K562 (cell line): ENCODE data around the gene STEAP1B. TPM values are rescaled to one million over a fixed set of nuclear protein-coding genes. Genes with fewer than 3 reads are reported as not detected.

Experiments used
- ATAC-seq: fragments of 200-7000 bp; cut with Tn5 transposase; 3 replicates; pipeline ENCODE4 v1.9.1; 2020; ENCODE audit warnings: moderate library complexity
- BruUV-seq: library from RNA; stranded (reverse); fragments of 400-500 nt; replicated peaks from 2 replicates; lab custom pipeline; 2021; lab: Mats Ljungman, UMichigan
- CTCF ChIA-PET: fragments of 300-600 bp; formaldehyde crosslinking; extraction: SDS; loops from one replicate; lab custom pipeline; 2021; ENCODE audit warnings: low intra/inter-chr PET ratio; lab: Yijun Ruan, JAX
- POLR2A ChIA-PET: fragments of 300-600, 350-650 bp; sonication (Branson Sonifier 250); formaldehyde crosslinking; extraction: SDS; loops from one replicate; lab custom pipeline; 2021; ENCODE audit warnings: antibody characterized with exemption, inconsistent platforms; lab: Yijun Ruan, JAX
- DNase-seq, 4 experiments: peaks; one replicate each; pipeline versions ENCODE4 v3.0.0 to v3.0.0-alpha.2; 2011 to 2018; ENCODE audit warnings: low spot score in 3 of 4, mixed read lengths in 3 of 4; ENCODE audit errors: extremely low read depth in 1 of 4
- FAIRE-seq: peaks from 2 replicates; lab custom pipeline; 2011; peaks lifted over from hg19 to GRCh38; lab: Jason Lieb, UNC
- H2AFZ ChIP-seq: 2 replicates; pipeline ENCODE4 v1.6.0; 2011; ENCODE audit warnings: low read depth, low read length, control low read depth, inconsistent platforms
- H3K27ac ChIP-seq: fragments of 200-600 bp; 3 replicates; pipeline ENCODE4 v1.8.0; 2011; ENCODE audit warnings: low read depth, mild to moderate bottlenecking, control low read depth, inconsistent platforms, low read length, moderate library complexity, mixed read lengths; ENCODE audit errors: extremely low read depth
- H3K27me3 ChIP-seq, 2 experiments: fragments of 300-600 bp in 1 of 2; 2 replicates in 1 of 2; 3 replicates in 1 of 2; pipeline versions ENCODE4 v1.6.0 to v1.8.0; 2011; ENCODE audit warnings: inconsistent platforms in 2 of 2, low read length in 2 of 2, mild to moderate bottlenecking in 1 of 2, mixed read lengths in 1 of 2, moderate library complexity in 1 of 2; ENCODE audit not compliant: control insufficient read depth in 2 of 2, insufficient read depth in 2 of 2
- H3K36me3 ChIP-seq: fragments of 300-600 bp; 3 replicates; pipeline ENCODE4 v1.8.0; 2011; ENCODE audit warnings: mild to moderate bottlenecking, low read length, inconsistent platforms; ENCODE audit not compliant: control insufficient read depth, insufficient read depth
- H3K4me1 ChIP-seq, 2 experiments: fragments of 200-600 bp in 1 of 2; replicated peaks in 1 of 2; 2 replicates in 1 of 2; 3 replicates in 1 of 2; pipeline versions ENCODE4 v1.5.1 to v1.8.0; 2011; ENCODE audit warnings: inconsistent platforms in 2 of 2, low read length in 2 of 2, mild to moderate bottlenecking in 1 of 2, mixed read lengths in 1 of 2, moderate library complexity in 1 of 2; ENCODE audit not compliant: control insufficient read depth in 2 of 2, insufficient read depth in 2 of 2
- H3K4me2 ChIP-seq: 2 replicates; pipeline ENCODE4 v1.6.1; 2011; ENCODE audit warnings: low read length, control low read depth, inconsistent platforms, mixed read lengths; ENCODE audit not compliant: insufficient read depth
- H3K4me3 ChIP-seq: fragments of 200-600 bp; sonication (generic), shearing (Covaris generic); 2 replicates; pipeline ENCODE4 v1.5.1; 2016; ENCODE audit warnings: control low read depth, inconsistent platforms
- H3K79me2 ChIP-seq: fragments of 200-600 bp; 3 replicates; pipeline ENCODE4 v1.8.0; 2011; ENCODE audit warnings: low read length, inconsistent platforms; ENCODE audit not compliant: control insufficient read depth, insufficient read depth
- H3K9ac ChIP-seq, 2 experiments: 2 replicates each; pipeline versions ENCODE4 v1.6.0 to v1.6.1; 2011; ENCODE audit warnings: low read depth in 2 of 2, low read length in 2 of 2, control low read depth in 1 of 2, inconsistent platforms in 1 of 2, mild to moderate bottlenecking in 1 of 2, mixed read lengths in 1 of 2; ENCODE audit not compliant: insufficient read depth in 1 of 2
- H3K9me1 ChIP-seq: one replicate; pipeline ENCODE4 v1.6.0; 2011; ENCODE audit warnings: inconsistent platforms, mild to moderate bottlenecking, low read length, moderate library complexity; ENCODE audit not compliant: control insufficient read depth, insufficient read depth
- H3K9me3 ChIP-seq: replicated peaks from 2 replicates; pipeline ENCODE4 v1.5.1; 2011; ENCODE audit warnings: low read depth, low read length, inconsistent platforms; ENCODE audit not compliant: control insufficient read depth, insufficient read depth
- H4K20me1 ChIP-seq: replicated peaks from 2 replicates; pipeline ENCODE4 v1.6.1; 2011; ENCODE audit warnings: low read length, inconsistent platforms, mixed read lengths; ENCODE audit not compliant: control insufficient read depth, insufficient read depth
- DPF2 ChIP-seq: fragments of 450-650 bp; IDR thresholded peaks from 2 replicates; pipeline ENCODE4 v1.6.1; 2016
- ELF1 ChIP-seq: fragments of 200-800 bp; sonication (Bioruptor generic); IDR thresholded peaks from 2 replicates; pipeline ENCODE4 v1.6.1; 2016; ENCODE audit warnings: missing genetic modification characterization, missing compliant biosample characterization
- ETV6 ChIP-seq, 3 experiments: fragments of 150-350 bp in 1 of 3; sonication (generic) in 1 of 3; formaldehyde crosslinking in 1 of 3; IDR thresholded peaks; 2 replicates each; pipeline versions ENCODE4 v1.6.1 to v1.8.0; 2014 to 2022; ENCODE audit warnings: borderline replicate concordance in 2 of 3, low read depth in 2 of 3, antibody characterized with exemption in 1 of 3, low read length in 1 of 3, mild to moderate bottlenecking in 1 of 3, missing genetic modification reagents in 1 of 3
- GABPB2 ChIP-seq: fragments of 250-450 bp; sonication (Bioruptor Pico); conservative IDR thresholded peaks from 2 replicates; pipeline ENCODE4 v1.5.1; 2021; ENCODE audit warnings: mild to moderate bottlenecking
- HEY1 ChIP-seq: fragments of 250-450 bp; sonication (Bioruptor Pico); IDR thresholded peaks from 2 replicates; pipeline ENCODE4 v1.5.0; 2020; ENCODE audit warnings: mild to moderate bottlenecking, moderate library complexity, borderline replicate concordance
- ILK ChIP-seq: fragments of 450-650 bp; IDR thresholded peaks from 2 replicates; pipeline ENCODE4 v1.6.1; 2016; ENCODE audit warnings: missing genetic modification characterization, low read depth, mild to moderate bottlenecking, missing compliant biosample characterization, moderate library complexity, borderline replicate concordance
- NR2F6 ChIP-seq: fragments of 450-650 bp; formaldehyde crosslinking; IDR thresholded peaks from 2 replicates; pipeline ENCODE4 v1.4.0; 2020; ENCODE audit warnings: mild to moderate bottlenecking
- RUNX1 ChIP-seq: sonication (generic); IDR thresholded peaks from 2 replicates; pipeline ENCODE4 v1.6.1; 2016; ENCODE audit warnings: antibody characterized with exemption, low read depth
- SAFB ChIP-seq: fragments of 200-400 bp; formaldehyde crosslinking; IDR thresholded peaks from 2 replicates; pipeline ENCODE4 v1.6.1; 2017; ENCODE audit warnings: low read depth, low read length, borderline replicate concordance
- TCFL5 ChIP-seq: fragments of 250-450 bp; sonication (Bioruptor Pico); conservative IDR thresholded peaks from 2 replicates; pipeline ENCODE4 v1.6.1; 2021; ENCODE audit warnings: mild to moderate bottlenecking, moderate library complexity, matching md5 sums
- ZBED1 ChIP-seq: IDR thresholded peaks from 2 replicates; pipeline ENCODE4 v1.6.1; 2014
- ZKSCAN1 ChIP-seq: fragments of 150-350 bp; IDR thresholded peaks from 2 replicates; pipeline ENCODE4 v1.6.1; 2016; ENCODE audit warnings: low read depth, low read length
- WGBS: fragments of 100-300 bp; shearing (Covaris generic); methylation state at CpG from one replicate; pipeline ENCODE4 v1.1.6; 2016; ENCODE audit warnings: low coverage, mixed read lengths; ENCODE audit not compliant: insufficient coverage; ENCODE audit errors: missing lambda C conversion rate; 5-methylcytosine and 5-hydroxymethylcytosine counted together
- in situ Hi-C: fragments of 300-500 bp; cut with MboI; formaldehyde crosslinking; loops from 4 replicates; pipeline ENCODE4 v1.15.0; 2018; ENCODE audit warnings: inconsistent platforms, mixed read lengths
- intact Hi-C: fragments of 100-400 bp; cut with micrococcal nuclease; formaldehyde crosslinking; loops from 2 replicates; pipeline ENCODE4 v1.14.2; 2022
- polyA plus RNA-seq, 8 experiments: library from polyadenylated mRNA; depleted of rRNA in 4 of 8; stranded (reverse) in 5 of 8; unstranded in 3 of 8; fragments of >200 nt; fragmentation: Nextera tagmentation in 2 of 8; fragmentation: Illumina TruSeq in 1 of 8; extraction: Ambion mirVana in 2 of 8; extraction: Trizol in 1 of 8; gene quantifications; 2 replicates each; pipeline versions ENCODE4 v1.2.1 to v1.2.3, GENCODE V29; 2011 to 2014; ENCODE audit warnings: inconsistent platforms in 1 of 8, missing spikeins in 1 of 8
- total RNA-seq, 7 experiments: library from RNA; depleted of rRNA in 6 of 7; stranded (reverse); fragments of >200 nt in 6 of 7; fragmentation: Illumina TruSeq in 2 of 7; extraction: Trizol in 2 of 7; gene quantifications; 2 replicates each; pipeline versions ENCODE4 v1.2.1 to v1.2.3, GENCODE V29; 2011 to 2021; ENCODE audit warnings: low replicate concordance in 1 of 7
- TF ChIP-seq, protein P1 (sequence below): sonication (generic); formaldehyde crosslinking; IDR thresholded peaks from 2 replicates; pipeline ENCODE4 v1.8.1; 2023; ENCODE audit warnings: mild to moderate bottlenecking, missing genetic modification reagents
- TF ChIP-seq, protein P2 (sequence below): fragments of 450-650 bp; formaldehyde crosslinking; IDR thresholded peaks from 2 replicates; pipeline ENCODE4 v1.4.0; 2020; ENCODE audit warnings: mild to moderate bottlenecking, moderate library complexity

STEAP1B gene
- total and polyA plus RNA-seq, 9 of the 15 experiments (the other 6 are each of a cell fraction or from before 2014, with no cell fraction given), result 20.0 to 38.5 (median 30.6) TPM

DNA sequence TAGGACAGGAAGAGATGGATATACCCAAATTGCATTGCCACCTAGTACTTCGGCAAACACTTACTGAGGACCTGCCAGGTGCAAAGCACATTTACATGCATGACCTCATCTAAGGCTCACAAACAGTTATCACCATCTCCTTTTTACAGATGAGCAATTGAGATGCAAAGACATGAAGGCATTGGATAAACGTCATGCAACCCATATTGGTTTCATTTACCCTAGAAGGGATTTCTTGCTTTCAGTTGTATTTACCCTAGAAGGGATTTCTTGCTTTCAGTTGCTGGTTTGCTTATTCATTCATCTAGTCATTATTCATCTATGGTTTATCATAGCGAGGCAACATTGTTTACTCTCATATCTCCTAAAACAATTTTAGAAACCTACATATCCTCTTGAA lies 52.2 kb downstream of the STEAP1B start:
- Histone ChIP-seq H2AFZ (no peak overlapping the region), H4K20me1 (no peaks in the 10 kb centered on the region), H3K9ac (no peak overlapping the region), H3K4me2 (no peak overlapping the region), H3K27ac (no peak overlapping the region), H3K9me3 (no peaks in the 10 kb centered on the region), H3K4me1 (peaks cover 13 to 16% of the 10 kb centered on the region in 2 experiments), H3K79me2 (no peaks in the 10 kb centered on the region), H3K4me3 (no peak overlapping the region), H3K36me3 (no peaks in the 10 kb centered on the region; the same call in 2 of the 3 replicates), H3K27me3 (no peaks in the 10 kb centered on the region), H3K9me1 (peaks cover 3% of the 10 kb centered on the region)
- DNase-seq (no peak), ATAC-seq (no peak), FAIRE-seq (no peak)
- TF ChIP-seq HEY1 (CRISPR knock-in tag) (no peak), ETV6 (IDR thresholded peaks at IDR 0.05; ENCODE audit: borderline replicate concordance in 1 of 2, low read depth in 2 of 2, low read length in 1 of 2) (no peak), ETV6 (CRISPR knock-in tag; IDR thresholded peaks at IDR 0.05; ENCODE audit: borderline replicate concordance) (no peak)
- intact Hi-C loops, result no loop called here
- in situ Hi-C loops, result no loop called here
- CTCF ChIA-PET, result no interaction called here
- POLR2A ChIA-PET, result interaction anchor here (0.6 kb wide), 1 partner anchor 985 kb away, joined by 3 read pairs; no protein-coding TSS in a partner anchor
- 55% methylated on average over 3 of the region's 3 CpGs for WGBS
- BruUV-seq, result no TSS peak

DNA sequence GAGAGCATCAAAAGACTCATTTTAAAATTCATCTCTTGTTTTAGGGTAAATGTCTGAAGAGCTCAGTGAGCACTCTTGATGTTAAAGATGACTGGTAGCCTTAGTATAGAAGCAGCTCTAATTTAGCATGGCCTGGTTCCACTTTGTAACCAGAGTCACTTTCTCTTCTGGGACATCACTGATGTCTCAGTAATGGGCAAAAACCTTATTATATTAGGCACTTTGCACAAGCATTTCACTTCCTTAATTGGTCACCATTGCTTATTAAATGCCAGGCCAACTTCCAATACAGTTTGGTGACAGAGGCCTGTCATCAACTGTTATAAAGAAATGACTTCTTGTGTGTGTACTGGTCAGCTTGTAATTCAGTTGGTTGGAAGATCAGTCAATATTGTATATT lies 53.0 kb downstream of the STEAP1B start:
- H3K27ac ChIP-seq, result no peak overlapping the region
- H3K27me3 ChIP-seq, result no peaks in the 10 kb centered on the region
- no peak for DNase-seq
- in situ Hi-C loops, result no loop called here
- POLR2A ChIA-PET, result interaction anchor here (0.6 kb wide), 1 partner anchor 985 kb away, joined by 3 read pairs; no protein-coding TSS in a partner anchor
- intact Hi-C loops, result no loop called here
- no peak overlapping the region for H3K4me3 ChIP-seq
- peaks cover 18 to 21% of the 10 kb centered on the region in 2 experiments for H3K4me1 ChIP-seq
- BruUV-seq, result no TSS peak
- no peak overlapping the region for H3K4me2 ChIP-seq
- H3K36me3 ChIP-seq, result no peaks in the 10 kb centered on the region; the same call in 2 of the 3 replicates
- H3K9me1 ChIP-seq, result peaks cover 5% of the 10 kb centered on the region
- no peak for ATAC-seq
- H2AFZ ChIP-seq, result no peak overlapping the region
- H3K79me2 ChIP-seq, result no peaks in the 10 kb centered on the region
- H4K20me1 ChIP-seq, result no peaks in the 10 kb centered on the region
- CTCF ChIA-PET, result no interaction called here
- no peak for FAIRE-seq
- no peaks in the 10 kb centered on the region for H3K9me3 ChIP-seq
- no peak overlapping the region for H3K9ac ChIP-seq
- TF ChIP-seq, protein P1, sequence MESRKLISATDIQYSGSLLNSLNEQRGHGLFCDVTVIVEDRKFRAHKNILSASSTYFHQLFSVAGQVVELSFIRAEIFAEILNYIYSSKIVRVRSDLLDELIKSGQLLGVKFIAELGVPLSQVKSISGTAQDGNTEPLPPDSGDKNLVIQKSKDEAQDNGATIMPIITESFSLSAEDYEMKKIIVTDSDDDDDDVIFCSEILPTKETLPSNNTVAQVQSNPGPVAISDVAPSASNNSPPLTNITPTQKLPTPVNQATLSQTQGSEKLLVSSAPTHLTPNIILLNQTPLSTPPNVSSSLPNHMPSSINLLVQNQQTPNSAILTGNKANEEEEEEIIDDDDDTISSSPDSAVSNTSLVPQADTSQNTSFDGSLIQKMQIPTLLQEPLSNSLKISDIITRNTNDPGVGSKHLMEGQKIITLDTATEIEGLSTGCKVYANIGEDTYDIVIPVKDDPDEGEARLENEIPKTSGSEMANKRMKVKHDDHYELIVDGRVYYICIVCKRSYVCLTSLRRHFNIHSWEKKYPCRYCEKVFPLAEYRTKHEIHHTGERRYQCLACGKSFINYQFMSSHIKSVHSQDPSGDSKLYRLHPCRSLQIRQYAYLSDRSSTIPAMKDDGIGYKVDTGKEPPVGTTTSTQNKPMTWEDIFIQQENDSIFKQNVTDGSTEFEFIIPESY, result no peak
- TF ChIP-seq GABPB2 (CRISPR knock-in tag), result no peak
- TF ChIP-seq, protein P2, sequence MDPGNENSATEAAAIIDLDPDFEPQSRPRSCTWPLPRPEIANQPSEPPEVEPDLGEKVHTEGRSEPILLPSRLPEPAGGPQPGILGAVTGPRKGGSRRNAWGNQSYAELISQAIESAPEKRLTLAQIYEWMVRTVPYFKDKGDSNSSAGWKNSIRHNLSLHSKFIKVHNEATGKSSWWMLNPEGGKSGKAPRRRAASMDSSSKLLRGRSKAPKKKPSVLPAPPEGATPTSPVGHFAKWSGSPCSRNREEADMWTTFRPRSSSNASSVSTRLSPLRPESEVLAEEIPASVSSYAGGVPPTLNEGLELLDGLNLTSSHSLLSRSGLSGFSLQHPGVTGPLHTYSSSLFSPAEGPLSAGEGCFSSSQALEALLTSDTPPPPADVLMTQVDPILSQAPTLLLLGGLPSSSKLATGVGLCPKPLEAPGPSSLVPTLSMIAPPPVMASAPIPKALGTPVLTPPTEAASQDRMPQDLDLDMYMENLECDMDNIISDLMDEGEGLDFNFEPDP (CRISPR knock-in tag), result no peak
- no peak for TF ChIP-seq NR2F6 (CRISPR knock-in tag)
- no peak for TF ChIP-seq TCFL5 (CRISPR knock-in tag)
- TF ChIP-seq ZBED1, result no peak
- TF ChIP-seq ELF1, result no peak
- TF ChIP-seq DPF2, result no peak
- no peak for TF ChIP-seq SAFB
- TF ChIP-seq ZKSCAN1, result no peak
- no peak for TF ChIP-seq ILK (tag)
- TF ChIP-seq RUNX1, result no peak
